HCT116 (cell line): ENCODE results near the gene PROCA1. TPM values are rescaled to one million over a fixed set of nuclear protein-coding genes. Genes with fewer than 3 reads are reported as not detected.

Experiments
- ATAC-seq: fragments of 200-7000 bp; cut with Tn5 transposase; 2 replicates; pipeline ENCODE4 v1.9.1; 2020; ENCODE audit warnings: mild to moderate bottlenecking, moderate library complexity
- BruUV-seq: library from RNA; stranded (reverse); fragments of 400-500 nt; replicated peaks from 2 replicates; lab custom pipeline; 2021; lab: Mats Ljungman, UMichigan
- CTCF ChIA-PET: fragments of 300-600 bp; sonication (Branson Sonifier 250); formaldehyde crosslinking; loops from one replicate; lab custom pipeline; 2021; ENCODE audit warnings: antibody characterized with exemption; lab: Charles Lee
- POLR2A ChIA-PET: fragments of 300-600, 350-600 bp; sonication (Branson Sonifier 250); formaldehyde crosslinking; loops from one replicate; lab custom pipeline; 2021; ENCODE audit warnings: antibody characterized with exemption; lab: Charles Lee
- RAD21 ChIA-PET, 2 experiments: fragments of 300-600 bp; sonication (Branson Sonifier 250); formaldehyde crosslinking; loops; one replicate each; lab custom pipeline; 2023; ENCODE audit warnings: low total read pairs in 2 of 2; ENCODE audit not compliant: uncharacterized antibody in 2 of 2, unreplicated experiment in 2 of 2, low non-redundant PET in 1 of 2; lab: Charles Lee
- DNase-seq: peaks from one replicate; pipeline ENCODE4 v3.0.0-alpha.2; 2010; ENCODE audit warnings: low read depth, low spot score
- H2AFZ ChIP-seq: fragments of 200-600 bp; shearing (Covaris generic), sonication (generic); 2 replicates; pipeline ENCODE4 v1.6.1; 2017; ENCODE audit warnings: low read depth, mixed run types, mixed read lengths, antibody characterized with exemption, low read length; ENCODE audit not compliant: poor library complexity, severe bottlenecking
- H3K27ac ChIP-seq: 2 replicates; pipeline ENCODE4 v1.5.1; 2012; ENCODE audit warnings: low read depth, low read length
- H3K27me3 ChIP-seq: fragments of 200-600 bp; sonication (generic); 2 replicates; pipeline ENCODE4 v1.6.1; 2016; ENCODE audit warnings: mixed run types, low read length, mixed read lengths; ENCODE audit not compliant: insufficient read depth
- H3K36me3 ChIP-seq, 2 experiments: fragments of 200-500 bp in 1 of 2; fragments of 200-600 bp in 1 of 2; sonication (Bioruptor generic) in 1 of 2; sonication (generic) in 1 of 2; 2 replicates each; pipeline versions ENCODE4 v1.5.1 to v1.6.1; 2014 to 2016; ENCODE audit warnings: low read length in 2 of 2, inconsistent platforms in 1 of 2, mixed read lengths in 1 of 2, mixed run types in 1 of 2; ENCODE audit not compliant: insufficient read depth in 2 of 2, control insufficient read depth in 1 of 2
- H3K4me1 ChIP-seq, 2 experiments: fragments of 200-600 bp in 1 of 2; sonication (generic) in 1 of 2; 2 replicates each; pipeline versions ENCODE4 v1.5.1 to v1.6.1; 2012 to 2017; ENCODE audit warnings: low read length in 2 of 2, inconsistent platforms in 1 of 2, mild to moderate bottlenecking in 1 of 2, mixed read lengths in 1 of 2, mixed run types in 1 of 2, moderate library complexity in 1 of 2; ENCODE audit not compliant: insufficient read depth in 2 of 2, control insufficient read depth in 1 of 2
- H3K4me2 ChIP-seq: fragments of 200-600 bp; sonication (generic); 2 replicates; pipeline ENCODE4 v1.6.1; 2017; ENCODE audit warnings: mixed run types, low read length, mixed read lengths
- H3K4me3 ChIP-seq, 2 experiments: fragments of 200-600 bp in 1 of 2; sonication (generic) in 1 of 2; replicated peaks in 1 of 2; 2 replicates each; pipeline ENCODE4 v1.5.1; 2011 to 2016; ENCODE audit warnings: low read length in 2 of 2, control low read depth in 1 of 2, low read depth in 1 of 2, mild to moderate bottlenecking in 1 of 2, mixed read lengths in 1 of 2, mixed run types in 1 of 2
- H3K79me2 ChIP-seq: fragments of 200-600 bp; sonication (generic); 2 replicates; pipeline ENCODE4 v1.6.1; 2017; ENCODE audit warnings: mild to moderate bottlenecking, mixed run types, low read length, moderate library complexity, mixed read lengths; ENCODE audit not compliant: insufficient read depth
- H3K9ac ChIP-seq: fragments of 200-600 bp; sonication (generic); 2 replicates; pipeline ENCODE4 v1.6.1; 2016; ENCODE audit warnings: low read length, mixed read lengths
- H3K9me2 ChIP-seq: fragments of 200-600 bp; sonication (generic), shearing (Covaris generic); 2 replicates; pipeline ENCODE4 v1.6.1; 2017; ENCODE audit warnings: mixed run types, mild to moderate bottlenecking, moderate library complexity; ENCODE audit not compliant: insufficient read depth
- H3K9me3 ChIP-seq, 2 experiments: fragments of 200-500 bp in 1 of 2; fragments of 200-600 bp in 1 of 2; sonication (Bioruptor generic) in 1 of 2; sonication (generic) in 1 of 2; 2 replicates each; pipeline ENCODE4 v1.6.1; 2014 to 2017; ENCODE audit warnings: low read length in 2 of 2, mixed read lengths in 2 of 2, inconsistent platforms in 1 of 2, low read depth in 1 of 2, mild to moderate bottlenecking in 1 of 2, mixed run types in 1 of 2, moderate library complexity in 1 of 2; ENCODE audit not compliant: control insufficient read depth in 1 of 2, insufficient read depth in 1 of 2
- H4K20me1 ChIP-seq: fragments of 200-600 bp; sonication (generic), shearing (Covaris generic); 2 replicates; pipeline ENCODE4 v1.6.1; 2017; ENCODE audit warnings: mixed run types, mild to moderate bottlenecking, moderate library complexity; ENCODE audit not compliant: insufficient read depth
- CEBPB ChIP-seq: IDR thresholded peaks from 2 replicates; pipeline ENCODE4 v1.6.1; 2012; ENCODE audit warnings: low read depth
- CTCF ChIP-seq, 3 experiments: fragments of 200-600 bp in 1 of 3; sonication (generic) in 1 of 3; IDR thresholded peaks in 2 of 3; conservative IDR thresholded peaks in 1 of 3; 2 replicates each; pipeline ENCODE4 v1.5.1; 2012 to 2017; ENCODE audit warnings: low read depth in 2 of 3, low read length in 2 of 3, antibody characterized with exemption in 1 of 3, borderline replicate concordance in 1 of 3, control low read depth in 1 of 3, mild to moderate bottlenecking in 1 of 3, mixed read lengths in 1 of 3, mixed run types in 1 of 3, moderate library complexity in 1 of 3; ENCODE audit not compliant: insufficient read depth in 1 of 3
- MAX ChIP-seq: IDR thresholded peaks from 2 replicates; pipeline ENCODE4 v1.6.1; 2012
- ZBTB33 ChIP-seq: IDR thresholded peaks from 2 replicates; pipeline ENCODE4 v1.6.1; 2011; ENCODE audit warnings: mild to moderate bottlenecking, low read length, moderate library complexity; ENCODE audit not compliant: insufficient replicate concordance; ENCODE audit errors: extremely low read depth
- intact Hi-C: fragments of 100-400 bp; cut with micrococcal nuclease; formaldehyde crosslinking; loops from 2 replicates; pipeline ENCODE4 v1.10.0; 2022
- total RNA-seq: library from RNA; stranded (reverse); gene quantifications from one replicate; pipeline ENCODE4 v1.2.1, GENCODE V29; 2021; ENCODE audit not compliant: unreplicated experiment

The PROCA1 gene
- total RNA-seq, 1 experiment from 2014 or later: 0.96 TPM

DNA sequence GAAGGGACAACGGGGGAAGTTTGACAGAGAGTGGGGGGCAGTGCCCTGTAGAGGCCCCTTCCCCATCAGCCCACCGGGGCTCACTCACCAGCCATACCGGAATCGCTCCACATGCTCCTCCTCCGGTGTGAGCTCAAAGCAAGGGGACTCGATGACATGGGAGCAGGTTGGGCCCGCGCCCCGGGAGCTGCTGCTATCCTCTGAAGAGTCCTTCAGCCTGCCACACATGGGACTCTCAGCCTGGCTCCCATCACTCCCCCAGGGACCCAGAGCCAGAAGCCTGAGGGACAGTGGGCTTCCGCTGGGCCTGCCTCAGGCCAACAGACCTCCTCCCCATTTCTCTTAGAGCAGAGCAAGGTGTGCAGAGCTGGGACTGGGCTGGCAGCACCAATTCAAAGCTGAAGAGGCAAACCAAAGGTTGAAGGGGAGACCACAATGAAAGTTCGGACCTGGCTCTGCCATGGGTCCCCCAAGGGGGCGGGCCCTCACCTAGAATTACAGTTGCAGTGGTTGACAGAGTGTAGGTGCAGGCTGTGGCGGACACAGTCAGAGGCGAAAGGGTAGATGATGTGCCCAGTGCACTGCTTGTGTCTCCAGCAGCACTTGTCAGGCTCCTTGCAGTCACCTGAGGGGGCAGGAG, 7.3 kb downstream of the PROCA1 start:
- ATAC-seq: no peak
- no TSS peak for BruUV-seq
- no peaks in the 10 kb centered on the region for H3K27me3 ChIP-seq
- ChIA-PET CTCF (interaction anchor here (0.5 kb wide), 1 partner anchor 415 kb away, joined by 3 read pairs; no protein-coding TSS in a partner anchor), RAD21 (no interaction called here), POLR2A (interaction anchor here (1.6 kb wide), 1 partner anchor 15 kb away, joined by 3 read pairs; the partner anchor contains the start of gene RPL23A)
- no peaks in the 10 kb centered on the region for H3K9me3 ChIP-seq
- H3K4me1 ChIP-seq: no peaks in the 10 kb centered on the region
- no peak overlapping the region for H3K4me3 ChIP-seq
- no peak for DNase-seq
- TF ChIP-seq CEBPB (no peak), CTCF (IDR thresholded peaks at IDR 0.05 in 2 of 3, conservative IDR thresholded peaks at IDR 0.05 in 1 of 3; ENCODE audit: borderline replicate concordance in 1 of 3, insufficient read depth in 1 of 3, low read depth in 2 of 3, low read length in 2 of 3) (no peak), ZBTB33 (no peak), MAX (no peak)
- intact Hi-C loops: no loop called here
- H3K9me2 ChIP-seq: no peaks in the 10 kb centered on the region
- no peak overlapping the region for H3K27ac ChIP-seq
- H3K79me2 ChIP-seq: no peaks in the 10 kb centered on the region
- peaks cover 20 to 25% of the 10 kb centered on the region in 2 experiments; a peak in 3 of 4 replicates for H3K36me3 ChIP-seq
- H4K20me1 ChIP-seq: no peaks in the 10 kb centered on the region
- H2AFZ ChIP-seq: no peak overlapping the region
- no peak overlapping the region for H3K4me2 ChIP-seq
- H3K9ac ChIP-seq: no peak overlapping the region
